GM12878 (cell line): ENCODE results near the gene CMTM4. TPM values are rescaled to one million over a fixed set of nuclear protein-coding genes. Genes with fewer than 3 reads are reported as not detected.

ENCODE experiments used
- ATAC-seq: fragments of 200-7000 bp; cut with Tn5 transposase; 3 replicates; pipeline ENCODE4 v1.9.1; 2020; ENCODE audit warnings: mild to moderate bottlenecking, moderate library complexity
- BruUV-seq: library from RNA; stranded (reverse); fragments of 400-500 nt; replicated peaks from 2 replicates; lab custom pipeline; 2021; lab: Mats Ljungman, UMichigan
- CTCF ChIA-PET: fragments of 300-600 bp; sonication (Branson Sonifier 250); formaldehyde crosslinking; extraction: SDS; loops from one replicate; lab custom pipeline; 2021; ENCODE audit warnings: inconsistent platforms; lab: Yijun Ruan, JAX
- POLR2A ChIA-PET: fragments of 350-600 bp; formaldehyde crosslinking; extraction: SDS; loops from one replicate; lab custom pipeline; 2021; ENCODE audit warnings: inconsistent platforms; lab: Charles Lee
- RAD21 ChIA-PET: fragments of 300-600 bp; sonication (Branson Sonifier 250); formaldehyde crosslinking; loops from one replicate; lab custom pipeline; 2023; ENCODE audit warnings: antibody characterized with exemption; ENCODE audit not compliant: unreplicated experiment; lab: Charles Lee
- SMC1A ChIA-PET: fragments of 300-600 bp; sonication (Branson Sonifier 250); formaldehyde crosslinking; loops from one replicate; lab custom pipeline; 2023; ENCODE audit not compliant: unreplicated experiment, uncharacterized antibody; lab: Charles Lee
- DNase-seq: peaks from one replicate; pipeline ENCODE4 v3.0.0-alpha.2; 2011; ENCODE audit warnings: low read depth, low spot score
- FAIRE-seq: peaks from 3 replicates; lab custom pipeline; 2011; peaks lifted over from hg19 to GRCh38; lab: Jason Lieb, UNC
- H2AFZ ChIP-seq: 2 replicates; pipeline ENCODE4 v1.6.0; 2011; ENCODE audit warnings: low read depth, low read length, control low read depth; ENCODE audit not compliant: control insufficient read depth
- H3K27ac ChIP-seq: 2 replicates; pipeline ENCODE4 v1.5.1; 2011; ENCODE audit warnings: control low read depth; ENCODE audit not compliant: control insufficient read depth, insufficient read depth
- H3K27me3 ChIP-seq, 2 experiments: replicated peaks in 1 of 2; 2 replicates each; pipeline versions ENCODE4 v1.6.0 to v1.6.1; 2011; ENCODE audit warnings: low read length in 1 of 2; ENCODE audit not compliant: control insufficient read depth in 2 of 2, insufficient read depth in 2 of 2
- H3K36me3 ChIP-seq, 2 experiments: 2 replicates each; pipeline ENCODE4 v1.5.1; 2011; ENCODE audit warnings: low read length in 1 of 2; ENCODE audit not compliant: control insufficient read depth in 2 of 2, insufficient read depth in 2 of 2
- H3K4me1 ChIP-seq: 2 replicates; pipeline ENCODE4 v1.6.1; 2011; ENCODE audit warnings: mild to moderate bottlenecking, low read length, moderate library complexity, mixed read lengths; ENCODE audit not compliant: control insufficient read depth, insufficient read depth
- H3K4me2 ChIP-seq: 2 replicates; pipeline ENCODE4 v1.6.0; 2011; ENCODE audit warnings: control low read depth; ENCODE audit not compliant: control insufficient read depth, insufficient read depth
- H3K4me3 ChIP-seq: fragments of 200-600 bp; sonication (generic); 2 replicates; pipeline ENCODE4 v1.5.1; 2016
- H3K79me2 ChIP-seq: 2 replicates; pipeline ENCODE4 v1.6.0; 2011; ENCODE audit warnings: low read length; ENCODE audit not compliant: control insufficient read depth, insufficient read depth
- H3K9ac ChIP-seq: 2 replicates; pipeline ENCODE4 v1.8.0; 2011; ENCODE audit warnings: low read length, control low read depth, mixed read lengths; ENCODE audit not compliant: control insufficient read depth, insufficient read depth
- H3K9me3 ChIP-seq: replicated peaks from 3 replicates; pipeline ENCODE4 v1.5.1; 2011; ENCODE audit warnings: mild to moderate bottlenecking, low read length; ENCODE audit not compliant: control insufficient read depth, insufficient read depth
- H4K20me1 ChIP-seq: 2 replicates; pipeline ENCODE4 v1.6.0; 2011; ENCODE audit not compliant: control insufficient read depth, insufficient read depth
- HCFC1 ChIP-seq: fragments of 150-350 bp; IDR thresholded peaks from 2 replicates; pipeline ENCODE4 v1.6.1; 2014; ENCODE audit warnings: low read length
- MEF2B ChIP-seq: fragments of 450-650 bp; IDR thresholded peaks from 2 replicates; pipeline ENCODE4 v1.6.1; 2018; ENCODE audit warnings: mild to moderate bottlenecking, moderate library complexity; ENCODE audit not compliant: partially characterized antibody, poor library complexity, severe bottlenecking
- SIN3A ChIP-seq: IDR thresholded peaks from 2 replicates; pipeline ENCODE4 v1.6.1; 2012; ENCODE audit warnings: low read depth, low read length, improper control_type of control experiment
- SREBF1 ChIP-seq: IDR thresholded peaks from 2 replicates; pipeline ENCODE4 v1.6.1; 2012; ENCODE audit warnings: mild to moderate bottlenecking, low read length
- SRF ChIP-seq, 2 experiments: IDR thresholded peaks; 2 replicates each; pipeline ENCODE4 v1.6.1; 2011; ENCODE audit warnings: low read depth in 2 of 2, low read length in 2 of 2, mild to moderate bottlenecking in 1 of 2, moderate library complexity in 1 of 2
- ZBED1 ChIP-seq: IDR thresholded peaks from 2 replicates; pipeline ENCODE4 v1.6.1; 2016; ENCODE audit warnings: borderline replicate concordance
- WGBS: methylation state at CpG from one replicate; pipeline ENCODE4 v1.1.6; 2016; ENCODE audit warnings: low lambda C conversion rate; ENCODE audit not compliant: insufficient replicate concordance, insufficient coverage; ENCODE audit errors: missing lambda C conversion rate; 5-methylcytosine and 5-hydroxymethylcytosine counted together
- in situ Hi-C: fragments of 300-500 bp; cut with MboI; formaldehyde crosslinking; loops from 9 replicates; pipeline ENCODE4 v1.14.3; 2018; ENCODE audit warnings: mixed read lengths
- intact Hi-C: fragments of 100-400 bp; cut with micrococcal nuclease; formaldehyde crosslinking; loops from one replicate; pipeline ENCODE4 v1.14.2; 2022; ENCODE audit not compliant: unreplicated experiment
- polyA plus RNA-seq, 11 experiments: library from polyadenylated mRNA; depleted of rRNA in 4 of 11; unstranded in 6 of 11; stranded (reverse) in 5 of 11; fragments of >200 nt; fragmentation: Nextera tagmentation in 4 of 11; fragmentation: Illumina TruSeq in 1 of 11; extraction: Ambion mirVana in 4 of 11; extraction: Trizol in 1 of 11; gene quantifications; 1 replicate in 1 of 11; 2 replicates in 10 of 11; pipeline versions ENCODE4 v1.2.1 to v1.2.3, GENCODE V29; 2011 to 2016; ENCODE audit warnings: inconsistent platforms in 2 of 11, missing spikeins in 2 of 11, low read depth in 1 of 11
- total RNA-seq, 4 experiments: library from RNA; depleted of rRNA in 3 of 4; stranded (reverse); fragments of >200 nt in 3 of 4; fragmentation: Illumina TruSeq in 1 of 4; extraction: Trizol in 1 of 4; gene quantifications; 2 replicates each; pipeline versions ENCODE4 v1.2.1 to v1.2.3, GENCODE V29; 2013 to 2021

Gene CMTM4
- total and polyA plus RNA-seq, 10 of the 15 experiments (the other 5 are each of a cell fraction or from before 2014, with no cell fraction given) = 0.02 to 0.43 (median 0.15) TPM; not detected in 2

DNA sequence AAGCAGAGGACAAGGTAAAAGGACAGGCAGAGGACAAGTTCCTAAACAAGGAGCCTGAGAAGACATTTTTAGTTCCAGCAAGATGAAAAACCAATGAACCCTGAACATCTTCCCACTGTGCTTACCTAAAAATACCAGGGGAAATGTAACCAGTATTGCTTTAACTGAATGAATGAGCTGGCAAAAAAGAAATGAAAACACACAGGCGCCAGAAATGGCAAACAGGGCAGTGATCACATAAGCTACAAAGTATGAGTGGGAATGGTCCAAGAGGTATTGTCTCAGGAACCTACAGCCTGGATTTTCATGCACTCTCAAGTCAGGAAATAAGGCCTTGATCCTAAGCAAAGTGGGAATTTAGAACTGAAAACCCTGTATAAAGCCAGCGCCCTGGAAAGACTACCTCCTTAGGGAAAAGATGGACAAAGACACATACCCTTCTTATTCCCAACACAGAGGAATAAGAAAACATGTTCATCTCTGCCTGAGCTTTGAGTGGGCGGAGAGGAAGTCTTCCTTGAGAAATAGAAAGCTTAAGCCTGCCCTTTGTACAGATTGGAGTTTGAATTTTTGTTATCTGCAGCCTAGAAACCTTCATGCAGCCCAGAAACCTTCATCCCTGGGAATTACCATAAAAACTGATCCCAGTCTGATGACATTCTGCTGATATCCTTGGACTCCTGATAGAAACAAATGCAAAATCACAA is 115.1 kb downstream of the CMTM4 start:
- RAD21 ChIA-PET = interaction anchor here (1.0 to 2.2 kb wide), 5 partner anchors 9 to 286 kb away, joined by 3 to 8 read pairs (median 3); partner anchors contain the start of gene CKLF
- H3K27me3 ChIP-seq = peaks cover 7 to 10% of the 10 kb centered on the region in 2 experiments; a peak in 3 of 4 replicates
- no peak for TF ChIP-seq SREBF1
- no peak for TF ChIP-seq SIN3A
- no peak for TF ChIP-seq ZBED1
- TF ChIP-seq MEF2B = no peak
- no peak for TF ChIP-seq SRF (IDR thresholded peaks at IDR 0.05; ENCODE audit: low read depth in 2 of 2, low read length in 2 of 2)
- TF ChIP-seq HCFC1 = no peak
- H3K4me1 ChIP-seq = peaks cover 3% of the 10 kb centered on the region; the same call in 1 of the 2 replicates
- H3K36me3 ChIP-seq = no peaks in the 10 kb centered on the region
- no peak overlapping the region for H2AFZ ChIP-seq
- BruUV-seq = no TSS peak
- DNase-seq = no peak
- H3K79me2 ChIP-seq = no peaks in the 10 kb centered on the region
- POLR2A ChIA-PET = no interaction called here
- H3K27ac ChIP-seq = no peak overlapping the region
- H3K9ac ChIP-seq = no peak overlapping the region
- SMC1A ChIA-PET = interaction anchor here (0.5 to 1.8 kb wide), 7 partner anchors 8 to 71 kb away, joined by 3 to 6 read pairs (median 3); no protein-coding TSS in a partner anchor
- H3K4me3 ChIP-seq = no peak overlapping the region
- no peak for ATAC-seq
- in situ Hi-C loops (no loop called here), intact Hi-C loops (no loop called here)
- no peak overlapping the region for H3K4me2 ChIP-seq
- no peaks in the 10 kb centered on the region for H3K9me3 ChIP-seq
- H4K20me1 ChIP-seq = no peaks in the 10 kb centered on the region
- 9% methylated on average over 3 of the region's 3 CpGs for WGBS
- no peak for FAIRE-seq
- CTCF ChIA-PET = interaction anchor here (0.9 to 4.7 kb wide), 7 partner anchors 9 to 175 kb away, joined by 3 to 31 read pairs (median 5); no protein-coding TSS in a partner anchor
